ENCODE results near the gene SLC26A6.

The SLC26A6 gene

DNA sequence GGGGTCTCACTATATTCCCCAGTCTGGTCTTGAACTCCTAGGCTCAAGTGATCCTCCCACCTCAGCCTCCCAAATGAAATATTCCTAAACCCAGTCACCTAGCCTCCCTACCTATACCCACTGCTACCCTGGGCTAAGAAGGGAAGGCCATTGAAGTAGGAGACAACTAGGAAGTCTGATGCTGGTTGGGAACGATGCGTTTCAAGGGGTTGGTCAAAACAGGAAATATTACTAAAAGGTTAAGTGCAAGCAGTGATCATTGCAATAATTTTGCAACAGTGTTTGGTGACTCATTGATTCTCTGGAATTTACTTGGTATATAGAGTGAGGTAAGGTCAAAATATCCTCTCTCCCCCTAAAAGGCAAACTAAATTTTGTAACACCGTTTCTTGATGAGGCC, 21.2 kb downstream of the SLC26A6 start:
- no peak overlapping the region for H3K4me3 ChIP-seq (replicated peaks in 1 of 2; ENCODE audit: low read depth in 2 of 2, low read length in 2 of 2)
- TF ChIP-seq, protein P1, sequence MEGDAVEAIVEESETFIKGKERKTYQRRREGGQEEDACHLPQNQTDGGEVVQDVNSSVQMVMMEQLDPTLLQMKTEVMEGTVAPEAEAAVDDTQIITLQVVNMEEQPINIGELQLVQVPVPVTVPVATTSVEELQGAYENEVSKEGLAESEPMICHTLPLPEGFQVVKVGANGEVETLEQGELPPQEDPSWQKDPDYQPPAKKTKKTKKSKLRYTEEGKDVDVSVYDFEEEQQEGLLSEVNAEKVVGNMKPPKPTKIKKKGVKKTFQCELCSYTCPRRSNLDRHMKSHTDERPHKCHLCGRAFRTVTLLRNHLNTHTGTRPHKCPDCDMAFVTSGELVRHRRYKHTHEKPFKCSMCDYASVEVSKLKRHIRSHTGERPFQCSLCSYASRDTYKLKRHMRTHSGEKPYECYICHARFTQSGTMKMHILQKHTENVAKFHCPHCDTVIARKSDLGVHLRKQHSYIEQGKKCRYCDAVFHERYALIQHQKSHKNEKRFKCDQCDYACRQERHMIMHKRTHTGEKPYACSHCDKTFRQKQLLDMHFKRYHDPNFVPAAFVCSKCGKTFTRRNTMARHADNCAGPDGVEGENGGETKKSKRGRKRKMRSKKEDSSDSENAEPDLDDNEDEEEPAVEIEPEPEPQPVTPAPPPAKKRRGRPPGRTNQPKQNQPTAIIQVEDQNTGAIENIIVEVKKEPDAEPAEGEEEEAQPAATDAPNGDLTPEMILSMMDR (IDR thresholded peaks at IDR 0.05; ENCODE audit: low read depth, low read length): no peak
- DNase-seq (ENCODE audit: low read depth in 2 of 2): peak; percentile 74 to 93

DNA sequence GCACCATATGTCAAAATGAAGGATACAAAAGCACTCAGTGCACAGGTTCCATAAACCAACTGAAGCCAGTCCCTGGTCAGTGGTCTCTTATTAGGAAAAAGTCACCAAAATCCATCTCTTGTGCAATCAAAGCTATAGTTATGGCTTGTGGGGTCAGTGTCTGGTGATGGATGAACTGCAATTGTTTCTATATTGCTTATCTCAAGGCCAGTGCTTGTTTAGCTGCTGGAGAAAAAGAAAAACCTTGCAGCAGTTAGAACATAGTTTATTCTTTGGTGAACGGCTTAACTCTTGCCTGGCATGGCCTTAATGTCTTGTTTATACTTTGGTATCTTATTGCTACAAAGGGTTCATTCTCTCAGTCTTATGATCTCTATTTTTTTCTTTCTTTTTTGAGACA, 23.0 kb downstream of the SLC26A6 start:
- TF ChIP-seq, protein P1 (IDR thresholded peaks at IDR 0.05; ENCODE audit: low read depth, low read length): no peak
- DNase-seq (ENCODE audit: low read depth in 2 of 2): no peak
- H3K4me3 ChIP-seq (replicated peaks in 1 of 2; ENCODE audit: low read depth in 2 of 2, low read length in 2 of 2): no peak overlapping the region

DNA sequence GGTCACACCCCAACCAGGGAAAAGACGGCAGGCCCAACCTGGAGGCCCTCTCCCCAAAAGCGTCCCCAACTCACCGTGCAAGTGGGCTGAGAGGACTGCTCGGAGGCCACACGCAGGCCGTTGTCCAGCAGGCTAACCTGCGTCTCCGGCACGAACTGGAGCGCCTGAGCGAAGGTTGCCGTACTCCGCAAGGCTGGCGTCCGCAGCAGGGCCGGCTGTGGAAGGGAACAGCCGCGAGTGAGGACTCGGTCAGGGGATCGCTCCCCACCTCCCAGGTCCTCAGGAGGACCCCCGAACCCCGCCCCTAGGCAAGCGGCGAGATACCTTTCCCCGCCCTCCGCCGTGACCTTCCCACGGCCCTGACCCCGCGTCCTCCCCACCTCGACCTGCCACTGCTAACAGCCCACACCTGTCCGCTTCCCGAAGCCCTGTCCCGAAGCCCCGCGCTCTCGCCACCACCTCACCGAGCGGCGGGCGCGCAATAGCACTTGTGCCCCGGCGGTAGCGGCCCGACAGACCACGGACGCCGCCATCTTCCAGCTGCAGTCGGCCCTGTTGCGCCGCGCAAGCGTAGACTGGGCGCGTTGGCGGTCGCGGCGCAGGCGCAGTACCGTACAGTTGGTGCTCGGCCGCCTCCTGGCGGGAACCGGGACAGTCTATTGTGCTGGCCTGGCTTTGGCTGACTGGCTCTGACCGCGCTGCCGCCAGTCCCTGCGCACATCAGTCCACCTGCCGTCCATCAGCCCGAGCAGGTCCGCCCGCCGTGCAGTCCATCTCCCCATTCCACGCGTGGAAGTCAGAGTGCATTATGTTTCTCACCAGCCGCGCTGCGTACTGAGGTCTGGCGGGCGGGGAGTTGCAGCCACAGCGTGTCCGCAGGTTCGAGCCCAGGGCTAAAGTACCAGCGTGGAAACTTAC, 25.9 kb downstream of the SLC26A6 start, which contains the start of gene UQCRC1:
Gene UQCRC1 (minus strand): TSS at position 559 of the 918 bp plus-strand sequence. CDS start 26 bp downstream, at position 533.
- DNase-seq (ENCODE audit: low read depth in 2 of 2): peak; percentile 94 to 95
- H3K4me3 ChIP-seq (replicated peaks in 1 of 2; ENCODE audit: low read depth in 2 of 2, low read length in 2 of 2): peak within 1 kb of the TSS; percentile 98
- TF ChIP-seq, protein P1 (IDR thresholded peaks at IDR 0.05; ENCODE audit: low read depth, low read length): peak; percentile 86

DNA sequence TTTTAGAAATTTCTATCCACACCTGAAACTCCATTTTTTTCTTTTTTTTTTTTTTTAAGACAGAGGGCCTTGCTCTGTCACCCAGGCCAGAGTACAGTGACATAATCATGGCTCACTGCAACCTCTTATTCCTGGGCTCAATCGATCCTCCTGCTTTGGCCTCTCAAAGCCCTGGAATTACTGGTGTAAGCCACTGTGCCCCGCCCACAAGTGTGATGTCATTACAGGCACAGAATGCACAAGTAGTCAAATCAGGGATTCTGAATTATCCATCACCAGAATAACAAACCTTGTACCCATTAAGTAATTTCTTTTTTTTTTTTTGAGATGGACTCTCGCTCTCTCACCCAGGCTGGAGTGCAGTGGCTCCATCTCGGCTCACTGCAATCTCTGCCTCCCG, 27.7 kb downstream of the SLC26A6 start:
- no peak overlapping the region for H3K4me3 ChIP-seq (replicated peaks in 1 of 2; ENCODE audit: low read depth in 2 of 2, low read length in 2 of 2)
- TF ChIP-seq, protein P1 (IDR thresholded peaks at IDR 0.05; ENCODE audit: low read depth, low read length): no peak
- DNase-seq (ENCODE audit: low read depth in 2 of 2): peak in 1 of 2 donors; percentile 37

DNA sequence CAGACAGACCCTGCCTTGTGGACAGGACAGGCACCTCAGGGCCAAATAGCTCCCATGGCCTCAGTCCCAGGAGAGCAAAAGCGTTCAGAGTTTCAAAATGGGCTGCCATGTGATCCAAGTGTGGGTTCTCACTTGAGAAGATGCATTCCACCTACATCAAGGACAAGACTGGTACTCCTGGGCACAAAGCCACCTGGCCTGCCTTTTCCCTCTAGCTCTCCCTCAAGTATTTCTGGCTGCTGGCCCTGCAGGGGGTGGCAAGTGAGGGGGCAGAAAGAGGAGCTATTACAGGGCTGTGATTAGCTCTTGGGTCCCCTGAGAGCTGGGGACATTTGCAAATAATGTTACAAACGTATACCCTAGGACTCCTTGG, 33.7 kb downstream of the SLC26A6 start:
- no peak overlapping the region for H3K4me3 ChIP-seq (replicated peaks in 1 of 2; ENCODE audit: low read depth in 2 of 2, low read length in 2 of 2)
- TF ChIP-seq, protein P1 (IDR thresholded peaks at IDR 0.05; ENCODE audit: low read depth, low read length): no peak

DNA sequence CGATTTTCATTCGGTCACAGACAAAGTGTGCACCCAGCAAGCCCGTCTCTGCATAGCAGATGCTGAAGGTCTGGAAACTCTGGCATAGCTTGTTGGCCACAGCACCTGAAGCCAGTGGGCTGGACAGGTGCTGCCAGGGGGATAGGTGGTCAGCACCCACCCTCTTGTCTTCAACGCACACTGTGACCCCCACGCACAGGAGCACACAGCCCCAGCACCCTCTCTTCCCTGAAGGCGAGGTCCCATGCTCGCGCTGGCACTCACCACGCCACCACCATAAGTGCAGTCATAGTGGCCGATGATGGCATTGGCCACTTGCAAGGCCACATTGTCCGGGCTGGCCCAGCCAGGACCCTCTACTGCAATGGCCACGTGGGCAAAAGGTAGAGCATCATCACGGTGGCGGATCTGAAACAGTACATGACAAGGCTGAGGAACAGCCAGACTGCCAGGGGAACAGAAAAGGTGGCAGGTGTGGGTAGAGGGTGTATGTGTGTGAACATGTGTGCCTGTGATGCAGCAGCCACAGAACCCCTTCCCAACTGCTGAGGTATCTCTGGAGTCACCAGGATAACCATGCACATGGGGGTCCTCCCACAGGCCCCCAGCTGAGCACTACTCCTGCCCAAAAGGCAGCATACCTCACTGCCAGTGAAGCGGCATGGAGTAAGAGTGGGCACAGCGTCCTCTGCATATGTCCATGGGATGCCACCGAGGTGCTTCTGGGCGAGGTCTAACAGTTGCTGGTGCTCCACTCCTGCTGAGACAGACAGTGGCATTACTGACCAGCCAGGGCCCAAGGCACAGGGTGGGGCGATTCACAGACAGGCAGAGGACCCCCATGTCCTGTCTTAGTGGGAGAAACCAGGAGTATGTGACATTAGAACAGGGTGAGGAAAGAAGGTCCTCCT, 34.3 kb downstream of the SLC26A6 start:
- DNase-seq (ENCODE audit: low read depth in 2 of 2): no peak

More for the DNA sequence above, 33.7 kb downstream of the SLC26A6 start:
- DNase-seq (ENCODE audit: low read depth in 2 of 2): no peak

More for the DNA sequence above, 34.3 kb downstream of the SLC26A6 start:
- no peak overlapping the region for H3K4me3 ChIP-seq (replicated peaks in 1 of 2; ENCODE audit: low read depth in 2 of 2, low read length in 2 of 2)
- TF ChIP-seq, protein P1 (IDR thresholded peaks at IDR 0.05; ENCODE audit: low read depth, low read length): no peak

Measured in cardiac fibroblast (primary cell).